ENCODE measurements around the gene KLF12. TPM values are rescaled to one million over a fixed set of nuclear protein-coding genes. Genes with fewer than 3 reads are reported as not detected.

KLF12 gene
- total and polyA plus RNA-seq, 2 experiments from 2014 or later = 6.4 to 7.7 TPM

GRCh38 chr13:74131227-74131626 is 3.0 kb downstream of the KLF12 start:
- no peak for DNase-seq (ENCODE audit: low spot score)
- H3K4me3 Mint-ChIP-seq = no peak overlapping the region

GRCh38 chr13:74129500-74130191 is 4.6 kb downstream of the KLF12 start:
- peaks cover 9% of the 10 kb centered on the region; the same call in 1 of the 2 replicates for H3K4me1 ChIP-seq (ENCODE audit: insufficient read depth)
- H4K20me1 ChIP-seq (replicated peaks; ENCODE audit: insufficient read depth) = peaks cover 4% of the 10 kb centered on the region; the same call in 1 of the 2 replicates
- no peaks in the 10 kb centered on the region for H3F3A ChIP-seq (replicated peaks; ENCODE audit: low read depth)
- DNase-seq (ENCODE audit: low spot score) (no peak), ATAC-seq (no peak)
- H3K9me2 ChIP-seq (ENCODE audit: insufficient read depth) = no peaks in the 10 kb centered on the region
- Mint-ChIP-seq H3K4me3 (no peak overlapping the region), H3K27ac (peak overlapping the region; percentile 40; the same call in 1 of the 2 replicates), H3K4me1 (peaks cover 32% of the 10 kb centered on the region), H3K36me3 (ENCODE audit: low read depth) (no peaks in the 10 kb centered on the region), H3K27me3 (ENCODE audit: insufficient read depth, low read depth, poor library complexity) (peaks cover 5% of the 10 kb centered on the region), H3K9me3 (no peaks in the 10 kb centered on the region)
- peaks cover 75% of the 10 kb centered on the region for H3K79me2 ChIP-seq (replicated peaks; ENCODE audit: insufficient read depth)
- no peak overlapping the region for H3K4me3 ChIP-seq
- H3K4me2 ChIP-seq = no peak overlapping the region; the same call in 1 of the 2 replicates
- H3K36me3 ChIP-seq (ENCODE audit: insufficient read depth) = no peaks in the 10 kb centered on the region
- H3K27ac ChIP-seq (ENCODE audit: low read depth) = no peak overlapping the region
- H3K27me3 ChIP-seq (ENCODE audit: insufficient read depth) = peaks cover 7% of the 10 kb centered on the region
- no peak overlapping the region for H2AFZ ChIP-seq
- TF ChIP-seq CREB1 (CRISPR knock-in tag; IDR thresholded peaks at IDR 0.05; ENCODE audit: low read depth) (no peak), POLR2AphosphoS5 (IDR thresholded peaks at IDR 0.05; ENCODE audit: low read depth) (no peak), NANOG (IDR thresholded peaks at IDR 0.05; ENCODE audit: borderline replicate concordance) (no peak), ZNF114 (CRISPR knock-in tag; IDR thresholded peaks at IDR 0.05) (no peak), EZH2 (IDR thresholded peaks at IDR 0.05; ENCODE audit: low read depth, unreplicated experiment) (no peak), EZH2phosphoT487 (IDR thresholded peaks at IDR 0.05; ENCODE audit: unreplicated experiment) (no peak)
- TF ChIP-seq, protein P1, sequence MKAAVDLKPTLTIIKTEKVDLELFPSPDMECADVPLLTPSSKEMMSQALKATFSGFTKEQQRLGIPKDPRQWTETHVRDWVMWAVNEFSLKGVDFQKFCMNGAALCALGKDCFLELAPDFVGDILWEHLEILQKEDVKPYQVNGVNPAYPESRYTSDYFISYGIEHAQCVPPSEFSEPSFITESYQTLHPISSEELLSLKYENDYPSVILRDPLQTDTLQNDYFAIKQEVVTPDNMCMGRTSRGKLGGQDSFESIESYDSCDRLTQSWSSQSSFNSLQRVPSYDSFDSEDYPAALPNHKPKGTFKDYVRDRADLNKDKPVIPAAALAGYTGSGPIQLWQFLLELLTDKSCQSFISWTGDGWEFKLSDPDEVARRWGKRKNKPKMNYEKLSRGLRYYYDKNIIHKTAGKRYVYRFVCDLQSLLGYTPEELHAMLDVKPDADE (IDR thresholded peaks at IDR 0.05) = no peak
- TF ChIP-seq, protein P2, sequence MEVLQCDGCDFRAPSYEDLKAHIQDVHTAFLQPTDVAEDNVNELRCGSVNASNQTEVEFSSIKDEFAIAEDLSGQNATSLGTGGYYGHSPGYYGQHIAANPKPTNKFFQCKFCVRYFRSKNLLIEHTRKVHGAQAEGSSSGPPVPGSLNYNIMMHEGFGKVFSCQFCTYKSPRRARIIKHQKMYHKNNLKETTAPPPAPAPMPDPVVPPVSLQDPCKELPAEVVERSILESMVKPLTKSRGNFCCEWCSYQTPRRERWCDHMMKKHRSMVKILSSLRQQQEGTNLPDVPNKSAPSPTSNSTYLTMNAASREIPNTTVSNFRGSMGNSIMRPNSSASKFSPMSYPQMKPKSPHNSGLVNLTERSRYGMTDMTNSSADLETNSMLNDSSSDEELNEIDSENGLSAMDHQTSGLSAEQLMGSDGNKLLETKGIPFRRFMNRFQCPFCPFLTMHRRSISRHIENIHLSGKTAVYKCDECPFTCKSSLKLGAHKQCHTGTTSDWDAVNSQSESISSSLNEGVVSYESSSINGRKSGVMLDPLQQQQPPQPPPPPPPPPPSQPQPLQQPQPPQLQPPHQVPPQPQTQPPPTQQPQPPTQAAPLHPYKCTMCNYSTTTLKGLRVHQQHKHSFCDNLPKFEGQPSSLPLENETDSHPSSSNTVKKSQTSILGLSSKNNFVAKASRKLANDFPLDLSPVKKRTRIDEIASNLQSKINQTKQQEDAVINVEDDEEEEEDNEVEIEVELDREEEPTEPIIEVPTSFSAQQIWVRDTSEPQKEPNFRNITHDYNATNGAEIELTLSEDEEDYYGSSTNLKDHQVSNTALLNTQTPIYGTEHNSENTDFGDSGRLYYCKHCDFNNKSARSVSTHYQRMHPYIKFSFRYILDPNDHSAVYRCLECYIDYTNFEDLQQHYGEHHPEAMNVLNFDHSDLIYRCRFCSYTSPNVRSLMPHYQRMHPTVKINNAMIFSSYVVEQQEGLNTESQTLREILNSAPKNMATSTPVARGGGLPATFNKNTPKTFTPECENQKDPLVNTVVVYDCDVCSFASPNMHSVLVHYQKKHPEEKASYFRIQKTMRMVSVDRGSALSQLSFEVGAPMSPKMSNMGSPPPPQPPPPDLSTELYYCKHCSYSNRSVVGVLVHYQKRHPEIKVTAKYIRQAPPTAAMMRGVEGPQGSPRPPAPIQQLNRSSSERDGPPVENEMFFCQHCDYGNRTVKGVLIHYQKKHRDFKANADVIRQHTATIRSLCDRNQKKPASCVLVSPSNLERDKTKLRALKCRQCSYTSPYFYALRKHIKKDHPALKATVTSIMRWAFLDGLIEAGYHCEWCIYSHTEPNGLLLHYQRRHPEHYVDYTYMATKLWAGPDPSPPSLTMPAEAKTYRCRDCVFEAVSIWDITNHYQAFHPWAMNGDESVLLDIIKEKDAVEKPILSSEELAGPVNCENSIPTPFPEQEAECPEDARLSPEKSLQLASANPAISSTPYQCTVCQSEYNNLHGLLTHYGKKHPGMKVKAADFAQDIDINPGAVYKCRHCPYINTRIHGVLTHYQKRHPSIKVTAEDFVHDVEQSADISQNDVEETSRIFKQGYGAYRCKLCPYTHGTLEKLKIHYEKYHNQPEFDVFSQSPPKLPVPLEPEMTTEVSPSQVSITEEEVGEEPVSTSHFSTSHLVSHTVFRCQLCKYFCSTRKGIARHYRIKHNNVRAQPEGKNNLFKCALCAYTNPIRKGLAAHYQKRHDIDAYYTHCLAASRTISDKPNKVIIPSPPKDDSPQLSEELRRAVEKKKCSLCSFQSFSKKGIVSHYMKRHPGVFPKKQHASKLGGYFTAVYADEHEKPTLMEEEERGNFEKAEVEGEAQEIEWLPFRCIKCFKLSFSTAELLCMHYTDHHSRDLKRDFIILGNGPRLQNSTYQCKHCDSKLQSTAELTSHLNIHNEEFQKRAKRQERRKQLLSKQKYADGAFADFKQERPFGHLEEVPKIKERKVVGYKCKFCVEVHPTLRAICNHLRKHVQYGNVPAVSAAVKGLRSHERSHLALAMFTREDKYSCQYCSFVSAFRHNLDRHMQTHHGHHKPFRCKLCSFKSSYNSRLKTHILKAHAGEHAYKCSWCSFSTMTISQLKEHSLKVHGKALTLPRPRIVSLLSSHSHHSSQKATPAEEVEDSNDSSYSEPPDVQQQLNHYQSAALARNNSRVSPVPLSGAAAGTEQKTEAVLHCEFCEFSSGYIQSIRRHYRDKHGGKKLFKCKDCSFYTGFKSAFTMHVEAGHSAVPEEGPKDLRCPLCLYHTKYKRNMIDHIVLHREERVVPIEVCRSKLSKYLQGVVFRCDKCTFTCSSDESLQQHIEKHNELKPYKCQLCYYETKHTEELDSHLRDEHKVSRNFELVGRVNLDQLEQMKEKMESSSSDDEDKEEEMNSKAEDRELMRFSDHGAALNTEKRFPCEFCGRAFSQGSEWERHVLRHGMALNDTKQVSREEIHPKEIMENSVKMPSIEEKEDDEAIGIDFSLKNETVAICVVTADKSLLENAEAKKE (CRISPR knock-in tag; IDR thresholded peaks at IDR 0.05) = no peak

More at GRCh38 chr13:74131227-74131626, 3.0 kb downstream of the KLF12 start:
- ATAC-seq = no peak
- peaks cover 7% of the 10 kb centered on the region for H3K27me3 ChIP-seq (ENCODE audit: insufficient read depth)
- Mint-ChIP-seq H3K9me3 (no peaks in the 10 kb centered on the region), H3K4me1 (peaks cover 32% of the 10 kb centered on the region), H3K27me3 (ENCODE audit: insufficient read depth, low read depth, poor library complexity) (peaks cover 5% of the 10 kb centered on the region), H3K27ac (no peak overlapping the region), H3K36me3 (ENCODE audit: low read depth) (no peaks in the 10 kb centered on the region)
- TF ChIP-seq CTCF (conservative IDR thresholded peaks at IDR 0.05; ENCODE audit: low read depth in 2 of 2) (no peak), EZH2phosphoT487 (IDR thresholded peaks at IDR 0.05; ENCODE audit: unreplicated experiment) (no peak)
- H3K9me2 ChIP-seq (ENCODE audit: insufficient read depth) = no peaks in the 10 kb centered on the region
- H3K36me3 ChIP-seq (ENCODE audit: insufficient read depth) = no peaks in the 10 kb centered on the region
- no peak overlapping the region for H3K4me3 ChIP-seq
- H2AFZ ChIP-seq = no peak overlapping the region
- H3K4me2 ChIP-seq = no peak overlapping the region
- H4K20me1 ChIP-seq (replicated peaks; ENCODE audit: insufficient read depth) = peaks cover 4% of the 10 kb centered on the region; the same call in 1 of the 2 replicates
- peaks cover 9% of the 10 kb centered on the region; the same call in 1 of the 2 replicates for H3K4me1 ChIP-seq (ENCODE audit: insufficient read depth)
- H3F3A ChIP-seq (replicated peaks; ENCODE audit: low read depth) = no peaks in the 10 kb centered on the region
- H3K27ac ChIP-seq (ENCODE audit: low read depth) = no peak overlapping the region
- peaks cover 64% of the 10 kb centered on the region for H3K79me2 ChIP-seq (replicated peaks; ENCODE audit: insufficient read depth)

Data from GM23338 (cell line).